HepG2 (cell line): ENCODE results near the gene CAD. TPM values are rescaled to one million over a fixed set of nuclear protein-coding genes. Genes with fewer than 3 reads are reported as not detected.

Experiments used
- ATF6 ChIP-seq: sonication (generic); formaldehyde crosslinking; conservative IDR thresholded peaks from 2 replicates; pipeline ENCODE4 v1.4.0; 2020; ENCODE audit warnings: missing genetic modification reagents
- BATF2 ChIP-seq: sonication (generic); formaldehyde crosslinking; IDR thresholded peaks from 2 replicates; pipeline ENCODE4 v1.8.0; 2022; ENCODE audit warnings: mild to moderate bottlenecking, missing genetic modification reagents, moderate library complexity
- CCDC6 ChIP-seq: sonication (generic); formaldehyde crosslinking; IDR thresholded peaks from 2 replicates; pipeline ENCODE4 v1.8.1; 2022; ENCODE audit warnings: mild to moderate bottlenecking, missing genetic modification reagents, moderate library complexity
- IRX3 ChIP-seq: sonication (generic); formaldehyde crosslinking; IDR thresholded peaks from 2 replicates; pipeline ENCODE4 v1.8.1; 2023; ENCODE audit warnings: mild to moderate bottlenecking, low read depth, missing genetic modification reagents, borderline replicate concordance
- KAT7 ChIP-seq: IDR thresholded peaks from 2 replicates; pipeline ENCODE4 v1.6.1; 2018; ENCODE audit warnings: borderline replicate concordance, missing compliant biosample characterization
- KDM3A ChIP-seq: IDR thresholded peaks from 2 replicates; pipeline ENCODE4 v1.6.1; 2018; ENCODE audit warnings: low read depth, missing compliant biosample characterization
- KLF13 ChIP-seq: sonication (generic); formaldehyde crosslinking; IDR thresholded peaks from 2 replicates; pipeline ENCODE4 v1.4.0; 2020; ENCODE audit warnings: mild to moderate bottlenecking, missing genetic modification reagents
- LCORL ChIP-seq, 2 experiments: fragments of 450-650 bp in 1 of 2; sonication (generic) in 1 of 2; formaldehyde crosslinking in 1 of 2; IDR thresholded peaks; 2 replicates each; pipeline versions ENCODE4 v1.5.0 to v1.6.1; 2017 to 2020; ENCODE audit warnings: antibody characterized with exemption in 1 of 2, missing genetic modification reagents in 1 of 2
- MIXL1 ChIP-seq: IDR thresholded peaks from 2 replicates; pipeline ENCODE4 v1.6.1; 2016
- PCBP2 ChIP-seq: fragments of 200-400 bp; formaldehyde crosslinking; optimal IDR thresholded peaks from 2 replicates; pipeline ENCODE3; 2018; ENCODE audit warnings: low read length, low read depth; ENCODE audit not compliant: poor library complexity, severe bottlenecking
- POLR2A ChIP-seq, 2 experiments: IDR thresholded peaks; 2 replicates each; pipeline ENCODE4 v1.6.1; 2011; ENCODE audit warnings: low read depth in 2 of 2, low read length in 2 of 2, mild to moderate bottlenecking in 1 of 2, moderate library complexity in 1 of 2; ENCODE audit not compliant: insufficient read depth in 1 of 2
- PPARG ChIP-seq: conservative IDR thresholded peaks from 2 replicates; pipeline ENCODE4 v1.6.1; 2016; ENCODE audit warnings: missing biosample characterization, missing genetic modification reagents
- PRMT3 ChIP-seq: sonication (generic); formaldehyde crosslinking; IDR thresholded peaks from 2 replicates; pipeline ENCODE4 v1.8.1; 2022; ENCODE audit warnings: low read depth, mild to moderate bottlenecking, moderate library complexity, missing genetic modification reagents, borderline replicate concordance
- RARA ChIP-seq: IDR thresholded peaks from 2 replicates; pipeline ENCODE4 v1.6.1; 2016; ENCODE audit warnings: missing genetic modification reagents, missing compliant biosample characterization
- RNF2 ChIP-seq: fragments of 450-650 bp; conservative IDR thresholded peaks from 2 replicates; pipeline ENCODE4 v1.6.1; 2016; ENCODE audit warnings: low read depth
- SCMH1 ChIP-seq: sonication (generic); formaldehyde crosslinking; IDR thresholded peaks from 2 replicates; pipeline ENCODE4 v1.9.0; 2021; ENCODE audit warnings: missing genetic modification reagents, mild to moderate bottlenecking, borderline replicate concordance
- SIN3A ChIP-seq: IDR thresholded peaks from 2 replicates; pipeline ENCODE4 v1.6.1; 2011; ENCODE audit warnings: low read depth, mild to moderate bottlenecking, control low read depth, low read length, borderline replicate concordance
- STAT6 ChIP-seq: sonication (generic); formaldehyde crosslinking; IDR thresholded peaks from 2 replicates; pipeline ENCODE4 v1.4.0; 2020; ENCODE audit warnings: missing genetic modification reagents, mild to moderate bottlenecking, borderline replicate concordance
- TERF1 ChIP-seq: sonication (generic); formaldehyde crosslinking; IDR thresholded peaks from 2 replicates; pipeline ENCODE4 v1.8.0; 2022; ENCODE audit warnings: mild to moderate bottlenecking, missing genetic modification reagents, moderate library complexity
- YY1 ChIP-seq: IDR thresholded peaks from 2 replicates; pipeline ENCODE4 v1.6.1; 2011; ENCODE audit warnings: low read length, low read depth, moderate library complexity, mild to moderate bottlenecking; ENCODE audit not compliant: insufficient read depth, insufficient replicate concordance
- ZFP90 ChIP-seq: sonication (generic); formaldehyde crosslinking; IDR thresholded peaks from 2 replicates; pipeline ENCODE4 v1.8.0; 2022; ENCODE audit warnings: missing genetic modification reagents, mild to moderate bottlenecking, inconsistent platforms, borderline replicate concordance
- ZIK1 ChIP-seq: sonication (generic); formaldehyde crosslinking; IDR thresholded peaks from 2 replicates; pipeline ENCODE4 v1.5.0; 2020; ENCODE audit warnings: mild to moderate bottlenecking, low read depth, missing genetic modification reagents, borderline replicate concordance
- ZNF24 ChIP-seq: fragments of 450-650 bp; IDR thresholded peaks from 2 replicates; pipeline ENCODE4 v1.6.1; 2017; ENCODE audit warnings: antibody characterized with exemption, mild to moderate bottlenecking
- polyA plus RNA-seq, 8 experiments: library from polyadenylated mRNA; depleted of rRNA in 3 of 8; stranded (reverse) in 7 of 8; unstranded in 1 of 8; fragments of >200 nt; fragmentation: Illumina TruSeq in 4 of 8; extraction: Trizol in 4 of 8; gene quantifications; 2 replicates each; pipeline versions ENCODE4 v1.2.1 to v1.2.3, GENCODE V29; 2011 to 2016; ENCODE audit warnings: low read depth in 4 of 8, missing spikeins in 1 of 8, mixed read lengths in 1 of 8; ENCODE audit not compliant: insufficient read depth in 1 of 8
- total RNA-seq, 5 experiments: library from RNA; depleted of rRNA; stranded (reverse); fragments of >200 nt; fragmentation: Illumina TruSeq; extraction: Trizol; gene quantifications; 2 replicates each; pipeline ENCODE4 v1.2.3, GENCODE V29; 2016; ENCODE audit warnings: low read depth in 1 of 5

Gene CAD
- total and polyA plus RNA-seq, 2 of the 13 experiments (the other 11 are each of a cell fraction or from before 2014, with no cell fraction given) = 21.7 to 37.0 TPM

GRCh38 chr2:27264753-27265535 is 47.8 kb downstream of the CAD start (continued):
- TF ChIP-seq PCBP2 (no peak), YY1 (peak; percentile 88), KDM3A (CRISPR knock-in tag) (peak; percentile 87; the same call in 1 of the 2 replicates), ZNF24 (no peak), MIXL1 (no peak), TERF1 (CRISPR knock-in tag) (no peak), SCMH1 (CRISPR knock-in tag) (no peak), RARA (CRISPR knock-in tag) (peak; percentile 28; the same call in 1 of the 2 replicates), ZFP90 (no peak), STAT6 (CRISPR knock-in tag) (no peak), LCORL (IDR thresholded peaks at IDR 0.05) (no peak), LCORL (CRISPR knock-in tag; IDR thresholded peaks at IDR 0.05) (peak; percentile 68; the same call in 1 of the 2 replicates), BATF2 (CRISPR knock-in tag) (no peak), KLF13 (CRISPR knock-in tag) (no peak), CCDC6 (peak; percentile 85; the same call in 1 of the 2 replicates), SIN3A (0 out of 2 replicates have a peak, but pooled peaks have one; percentile 36), PRMT3 (0 out of 2 replicates have a peak, but pooled peaks have one; percentile 48), PPARG (CRISPR knock-in tag) (0 out of 2 replicates have a peak, but pooled peaks have one; percentile 35), ZIK1 (CRISPR knock-in tag) (0 out of 2 replicates have a peak, but pooled peaks have one; percentile 60), KAT7 (peak; percentile 49; the same call in 1 of the 2 replicates), IRX3 (CRISPR knock-in tag) (no peak), ATF6 (CRISPR knock-in tag) (0 out of 2 replicates have a peak, but pooled peaks have one; percentile 75), RNF2 (peak; percentile 79), POLR2A (IDR thresholded peaks at IDR 0.05; ENCODE audit: insufficient read depth in 1 of 2, low read depth in 2 of 2, low read length in 2 of 2) (no peak)
